Measurements from ENCODE around the gene TRAPPC12.

The TRAPPC12 gene

DNA sequence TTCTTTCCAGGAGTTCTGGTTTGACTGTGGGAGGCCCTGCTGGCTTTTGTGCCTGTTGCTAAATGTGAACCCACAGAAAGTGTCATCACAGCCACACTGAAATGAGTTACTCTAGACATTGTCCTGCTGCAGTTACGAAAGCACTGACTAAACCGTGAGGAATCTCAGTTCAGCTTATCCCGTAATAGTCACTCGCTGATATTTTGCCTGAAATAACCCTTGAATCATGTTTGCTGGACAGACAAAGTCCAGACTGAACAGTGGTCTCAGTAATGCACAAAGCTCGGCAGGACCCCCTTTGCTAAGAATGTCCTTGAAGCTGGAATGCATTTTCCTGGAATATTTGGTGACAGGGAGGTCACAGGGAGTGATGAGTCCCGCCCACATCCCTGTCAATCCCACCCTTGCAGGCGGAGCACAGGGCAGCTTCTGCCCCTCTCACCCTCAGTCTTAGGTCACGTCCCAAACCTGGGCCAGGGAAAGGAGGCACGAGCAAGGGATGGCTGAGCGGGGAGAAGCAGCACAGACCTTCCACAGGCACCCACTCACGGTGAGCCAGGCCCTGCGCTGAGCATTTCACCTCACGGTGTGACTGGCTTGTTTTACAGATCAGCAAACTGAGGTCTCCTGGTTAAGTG is 86.5 kb downstream of the TRAPPC12 start:
- Histone ChIP-seq H4K8ac (ENCODE audit: low read depth, low read length) (no peak overlapping the region), H4K5ac (ENCODE audit: low read length) (no peak overlapping the region), H3K56ac (ENCODE audit: low read length) (no peak overlapping the region), H3K79me1 (ENCODE audit: low read length) (no peaks in the 10 kb centered on the region), H3K23ac (ENCODE audit: low read length) (no peak overlapping the region), H3K27ac (ENCODE audit: low read depth, low read length) (no peak overlapping the region), H3K79me2 (ENCODE audit: control insufficient read depth, insufficient read depth, low read length) (no peaks in the 10 kb centered on the region), H3K27me3 (ENCODE audit: insufficient read depth, low read length, poor library complexity) (no peaks in the 10 kb centered on the region), H3K4me1 (ENCODE audit: control insufficient read depth, low read depth, low read length) (no peaks in the 10 kb centered on the region), H3K4me2 (ENCODE audit: low read length) (no peak overlapping the region), H3K4ac (ENCODE audit: low read depth, low read length) (no peak overlapping the region), H3K9ac (ENCODE audit: low read length) (no peak overlapping the region), H2AK5ac (ENCODE audit: low read length) (no peak overlapping the region), H3K36me3 (ENCODE audit: control insufficient read depth, insufficient read depth, low read length) (no peaks in the 10 kb centered on the region), H2BK120ac (ENCODE audit: low read depth, low read length) (no peak overlapping the region), H2BK15ac (replicated peaks; ENCODE audit: low read depth) (no peak overlapping the region), H2BK5ac (ENCODE audit: low read length) (no peak overlapping the region), H3K18ac (ENCODE audit: low read length) (no peak overlapping the region), H3K4me3 (ENCODE audit: low read length) (no peak overlapping the region)
- no CpG with 5 or more reads among the region's 13 CpGs for WGBS (ENCODE audit: extremely low coverage, insufficient coverage, low lambda C conversion rate)
- peak; percentile 16 for DNase-seq

DNA sequence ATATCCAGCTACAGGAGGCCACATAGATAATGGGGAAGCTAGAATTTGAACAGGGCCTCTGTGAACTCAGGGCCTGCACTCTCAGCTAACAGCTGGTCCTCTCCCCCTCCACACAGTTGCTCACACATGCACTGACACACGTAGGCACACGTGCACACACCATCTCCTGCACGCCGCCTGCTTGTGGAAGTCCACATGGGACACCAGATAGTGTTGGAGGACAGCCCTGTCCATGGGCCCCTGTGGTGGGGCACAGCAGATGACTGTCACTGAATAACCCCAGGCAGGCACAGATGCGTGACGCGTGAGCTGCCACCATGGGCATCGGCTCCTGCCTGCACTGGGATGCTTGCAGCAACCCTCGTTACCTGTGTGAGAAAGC is 87.0 kb downstream of the TRAPPC12 start:
- Histone ChIP-seq H3K36me3 (ENCODE audit: control insufficient read depth, insufficient read depth, low read length) (no peaks in the 10 kb centered on the region), H3K4me2 (ENCODE audit: low read length) (no peak overlapping the region), H3K56ac (ENCODE audit: low read length) (no peak overlapping the region), H2BK120ac (ENCODE audit: low read depth, low read length) (no peak overlapping the region), H3K9ac (ENCODE audit: low read length) (no peak overlapping the region), H3K4me3 (ENCODE audit: low read length) (no peak overlapping the region), H4K8ac (ENCODE audit: low read depth, low read length) (no peak overlapping the region), H2BK5ac (ENCODE audit: low read length) (no peak overlapping the region), H3K4me1 (ENCODE audit: control insufficient read depth, low read depth, low read length) (no peaks in the 10 kb centered on the region), H4K5ac (ENCODE audit: low read length) (no peak overlapping the region), H3K23ac (ENCODE audit: low read length) (no peak overlapping the region), H3K79me1 (ENCODE audit: low read length) (no peaks in the 10 kb centered on the region), H3K4ac (ENCODE audit: low read depth, low read length) (no peak overlapping the region), H3K27me3 (ENCODE audit: insufficient read depth, low read length, poor library complexity) (no peaks in the 10 kb centered on the region), H2AK5ac (ENCODE audit: low read length) (no peak overlapping the region), H3K79me2 (ENCODE audit: control insufficient read depth, insufficient read depth, low read length) (no peaks in the 10 kb centered on the region), H2BK15ac (replicated peaks; ENCODE audit: low read depth) (no peak overlapping the region), H3K18ac (ENCODE audit: low read length) (no peak overlapping the region), H3K27ac (ENCODE audit: low read depth, low read length) (no peak overlapping the region)
- no peak for DNase-seq
- no CpG with 5 or more reads among the region's 9 CpGs for WGBS (ENCODE audit: extremely low coverage, insufficient coverage, low lambda C conversion rate)

- whole genome bisulfite sequencing (ENCODE audit: extremely low coverage, insufficient coverage, low lambda C conversion rate): no CpG with 5 or more reads among the region's 14 CpGs
- no peak overlapping the region for H2BK5ac ChIP-seq (ENCODE audit: low read length)
- H3K56ac ChIP-seq (ENCODE audit: low read length): no peak overlapping the region
- H3K18ac ChIP-seq (ENCODE audit: low read length): no peak overlapping the region
- no peak overlapping the region for H3K27ac ChIP-seq (ENCODE audit: low read depth, low read length)
- H2BK120ac ChIP-seq (ENCODE audit: low read depth, low read length): no peak overlapping the region
- no peak overlapping the region for H2BK15ac ChIP-seq (replicated peaks; ENCODE audit: low read depth)
- H4K5ac ChIP-seq (ENCODE audit: low read length): no peak overlapping the region
- no peak overlapping the region for H3K9ac ChIP-seq (ENCODE audit: low read length)
- H3K79me1 ChIP-seq (ENCODE audit: low read length): no peaks in the 10 kb centered on the region
- H3K79me2 ChIP-seq (ENCODE audit: control insufficient read depth, insufficient read depth, low read length): no peaks in the 10 kb centered on the region
- no peak overlapping the region for H3K4me2 ChIP-seq (ENCODE audit: low read length)
- H3K4ac ChIP-seq (ENCODE audit: low read depth, low read length): no peak overlapping the region
- no peaks in the 10 kb centered on the region for H3K4me1 ChIP-seq (ENCODE audit: control insufficient read depth, low read depth, low read length)
- no peaks in the 10 kb centered on the region for H3K27me3 ChIP-seq (ENCODE audit: insufficient read depth, low read length, poor library complexity)
- no peak overlapping the region for H2AK5ac ChIP-seq (ENCODE audit: low read length)
- no peak overlapping the region for H3K4me3 ChIP-seq (ENCODE audit: low read length)
- no peaks in the 10 kb centered on the region for H3K36me3 ChIP-seq (ENCODE audit: control insufficient read depth, insufficient read depth, low read length)
- DNase-seq: no peak
- H4K8ac ChIP-seq (ENCODE audit: low read depth, low read length): no peak overlapping the region
- H3K23ac ChIP-seq (ENCODE audit: low read length): no peak overlapping the region
These were observed 87.5 kb downstream of the TRAPPC12 start for GRCh38 chr2:3466966-3467365.

DNA sequence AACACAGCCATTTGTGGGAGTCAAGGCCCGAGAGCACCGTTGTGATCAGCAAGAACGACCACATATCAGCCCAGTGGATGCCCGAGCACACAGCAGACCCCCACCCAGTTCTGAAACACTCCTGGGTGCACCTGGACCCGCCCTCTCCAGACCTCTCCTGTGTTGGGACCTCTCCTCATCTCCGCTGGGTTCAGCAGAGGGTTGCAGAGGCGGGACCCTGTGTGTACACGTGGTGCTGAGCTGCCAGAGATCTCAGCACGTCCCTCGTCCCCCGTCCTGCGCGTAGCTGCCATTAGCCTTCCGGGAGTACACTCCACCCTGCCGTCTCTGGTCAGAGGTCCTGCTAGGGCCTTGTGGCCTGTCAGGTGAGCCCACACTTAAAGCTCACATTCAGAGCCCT is 88.2 kb downstream of the TRAPPC12 start:
- Histone ChIP-seq H3K4me1 (ENCODE audit: control insufficient read depth, low read depth, low read length) (no peaks in the 10 kb centered on the region), H3K23ac (ENCODE audit: low read length) (no peak overlapping the region), H3K18ac (ENCODE audit: low read length) (no peak overlapping the region), H3K56ac (ENCODE audit: low read length) (no peak overlapping the region), H3K4me3 (ENCODE audit: low read length) (no peak overlapping the region), H3K27me3 (ENCODE audit: insufficient read depth, low read length, poor library complexity) (no peaks in the 10 kb centered on the region), H2BK15ac (replicated peaks; ENCODE audit: low read depth) (no peak overlapping the region), H3K9ac (ENCODE audit: low read length) (no peak overlapping the region), H2AK5ac (ENCODE audit: low read length) (no peak overlapping the region), H3K4ac (ENCODE audit: low read depth, low read length) (no peak overlapping the region), H2BK120ac (ENCODE audit: low read depth, low read length) (no peak overlapping the region), H3K4me2 (ENCODE audit: low read length) (no peak overlapping the region), H3K79me2 (ENCODE audit: control insufficient read depth, insufficient read depth, low read length) (no peaks in the 10 kb centered on the region), H3K36me3 (ENCODE audit: control insufficient read depth, insufficient read depth, low read length) (no peaks in the 10 kb centered on the region), H3K27ac (ENCODE audit: low read depth, low read length) (no peak overlapping the region), H4K8ac (ENCODE audit: low read depth, low read length) (no peak overlapping the region), H2BK5ac (ENCODE audit: low read length) (no peak overlapping the region), H3K79me1 (ENCODE audit: low read length) (no peaks in the 10 kb centered on the region), H4K5ac (ENCODE audit: low read length) (no peak overlapping the region)
- DNase-seq: no peak
- no CpG with 5 or more reads among the region's 15 CpGs for WGBS (ENCODE audit: extremely low coverage, insufficient coverage, low lambda C conversion rate)

DNA sequence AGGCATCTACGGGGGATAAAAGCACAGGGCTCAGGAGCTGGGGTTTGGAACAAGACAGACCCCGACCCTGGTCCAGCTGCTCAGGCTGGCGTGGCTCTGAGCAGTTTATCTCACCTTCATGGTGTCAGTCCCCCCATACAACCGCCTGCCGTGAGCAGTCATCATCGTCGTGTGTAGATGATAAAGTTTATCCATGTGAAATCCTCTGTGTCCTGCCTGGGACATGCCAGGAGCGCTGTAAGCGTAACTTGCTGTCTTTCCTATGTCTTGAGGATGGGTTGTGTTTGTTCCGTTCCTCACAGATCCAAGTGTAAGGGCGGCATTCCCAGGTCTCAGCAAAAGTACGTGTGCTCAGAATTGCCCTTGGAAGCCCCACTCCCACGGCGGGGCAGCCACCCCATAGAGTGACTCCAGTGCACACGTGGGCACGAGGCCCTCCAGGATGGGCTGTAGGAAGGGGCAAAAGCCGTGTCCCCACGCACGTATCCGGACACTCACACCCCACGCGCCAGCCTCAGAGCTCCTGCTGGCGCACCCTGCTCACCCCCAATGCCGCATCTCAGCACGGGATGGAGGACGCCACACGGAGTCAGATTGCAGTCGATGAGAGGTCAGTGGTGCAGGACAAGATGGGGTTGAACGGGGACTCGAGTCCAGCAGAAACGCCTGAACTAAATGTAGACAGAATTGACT is 88.9 kb downstream of the TRAPPC12 start:
- no peak overlapping the region for H3K18ac ChIP-seq (ENCODE audit: low read length)
- no peaks in the 10 kb centered on the region for H3K4me1 ChIP-seq (ENCODE audit: control insufficient read depth, low read depth, low read length)
- H3K79me2 ChIP-seq (ENCODE audit: control insufficient read depth, insufficient read depth, low read length): no peaks in the 10 kb centered on the region
- H3K56ac ChIP-seq (ENCODE audit: low read length): no peak overlapping the region
- H3K79me1 ChIP-seq (ENCODE audit: low read length): no peaks in the 10 kb centered on the region
- no peaks in the 10 kb centered on the region for H3K27me3 ChIP-seq (ENCODE audit: insufficient read depth, low read length, poor library complexity)
- H2BK120ac ChIP-seq (ENCODE audit: low read depth, low read length): no peak overlapping the region
- H2BK15ac ChIP-seq (replicated peaks; ENCODE audit: low read depth): no peak overlapping the region
- H3K4ac ChIP-seq (ENCODE audit: low read depth, low read length): no peak overlapping the region
- no peak overlapping the region for H4K8ac ChIP-seq (ENCODE audit: low read depth, low read length)
- H3K36me3 ChIP-seq (ENCODE audit: control insufficient read depth, insufficient read depth, low read length): no peaks in the 10 kb centered on the region
- H3K4me2 ChIP-seq (ENCODE audit: low read length): no peak overlapping the region
- whole genome bisulfite sequencing (ENCODE audit: extremely low coverage, insufficient coverage, low lambda C conversion rate): no CpG with 5 or more reads among the region's 31 CpGs
- H4K5ac ChIP-seq (ENCODE audit: low read length): no peak overlapping the region
- H3K9ac ChIP-seq (ENCODE audit: low read length): no peak overlapping the region
- no peak for DNase-seq
- no peak overlapping the region for H2BK5ac ChIP-seq (ENCODE audit: low read length)
- H2AK5ac ChIP-seq (ENCODE audit: low read length): no peak overlapping the region
- H3K23ac ChIP-seq (ENCODE audit: low read length): no peak overlapping the region
- H3K4me3 ChIP-seq (ENCODE audit: low read length): no peak overlapping the region
- H3K27ac ChIP-seq (ENCODE audit: low read depth, low read length): no peak overlapping the region

DNA sequence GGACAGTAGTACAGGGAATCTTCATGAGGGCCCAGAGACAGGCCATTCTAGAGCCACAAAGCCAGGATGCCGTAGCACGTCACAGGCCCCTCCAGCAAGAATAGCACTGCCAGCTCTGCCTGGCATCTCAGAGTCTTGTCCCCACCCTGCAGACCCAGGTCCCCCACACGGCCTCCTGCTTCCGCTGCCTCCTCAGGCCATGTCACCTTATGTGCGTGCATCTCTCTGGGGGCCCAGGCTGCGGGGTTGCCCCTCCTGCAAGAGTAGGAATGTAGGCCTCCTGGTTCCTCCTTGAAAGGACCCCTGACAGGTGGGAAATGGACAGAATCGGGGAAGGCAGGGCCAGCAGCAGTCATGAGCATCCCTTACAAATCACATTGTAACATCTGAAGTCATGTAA is 90.0 kb downstream of the TRAPPC12 start:
- no peak overlapping the region for H2BK120ac ChIP-seq (ENCODE audit: low read depth, low read length)
- WGBS (ENCODE audit: extremely low coverage, insufficient coverage, low lambda C conversion rate): no CpG with 5 or more reads among the region's 7 CpGs
- H3K4me2 ChIP-seq (ENCODE audit: low read length): no peak overlapping the region
- no peak overlapping the region for H3K9ac ChIP-seq (ENCODE audit: low read length)
- no peaks in the 10 kb centered on the region for H3K27me3 ChIP-seq (ENCODE audit: insufficient read depth, low read length, poor library complexity)
- H4K8ac ChIP-seq (ENCODE audit: low read depth, low read length): no peak overlapping the region
- no peaks in the 10 kb centered on the region for H3K79me1 ChIP-seq (ENCODE audit: low read length)
- no peak for DNase-seq
- H3K4me1 ChIP-seq (ENCODE audit: control insufficient read depth, low read depth, low read length): no peaks in the 10 kb centered on the region
- H3K36me3 ChIP-seq (ENCODE audit: control insufficient read depth, insufficient read depth, low read length): no peaks in the 10 kb centered on the region
- H4K5ac ChIP-seq (ENCODE audit: low read length): no peak overlapping the region
- H3K56ac ChIP-seq (ENCODE audit: low read length): no peak overlapping the region
- H3K18ac ChIP-seq (ENCODE audit: low read length): no peak overlapping the region
- H3K27ac ChIP-seq (ENCODE audit: low read depth, low read length): no peak overlapping the region
- H2BK15ac ChIP-seq (replicated peaks; ENCODE audit: low read depth): no peak overlapping the region
- no peak overlapping the region for H3K4me3 ChIP-seq (ENCODE audit: low read length)
- no peak overlapping the region for H3K4ac ChIP-seq (ENCODE audit: low read depth, low read length)
- H3K79me2 ChIP-seq (ENCODE audit: control insufficient read depth, insufficient read depth, low read length): no peaks in the 10 kb centered on the region
- H2AK5ac ChIP-seq (ENCODE audit: low read length): no peak overlapping the region
- H3K23ac ChIP-seq (ENCODE audit: low read length): no peak overlapping the region
- H2BK5ac ChIP-seq (ENCODE audit: low read length): no peak overlapping the region

All from mesendoderm (in vitro differentiated cells).